Suppressor macrophage treated with lipopolysaccharide for 4 hours (primary cell): ENCODE results near the gene CD300LF.

Experiments used
- DNase-seq: peaks from one replicate; pipeline ENCODE4 v3.0.0-alpha.2; 2020

CD300LF gene

GRCh38 chr17:74729368-74729767 is 16.6 kb upstream of the CD300LF start:
- DNase-seq, result no peak

GRCh38 chr17:74728702-74729075 is 16.0 kb upstream of the CD300LF start:
- DNase-seq, result no peak

GRCh38 chr17:74728033-74728701 is 15.4 kb upstream of the CD300LF start:
- no peak for DNase-seq

GRCh38 chr17:74725111-74725510 is 12.4 kb upstream of the CD300LF start:
- DNase-seq, result no peak

GRCh38 chr17:74723891-74724290 is 11.2 kb upstream of the CD300LF start:
- DNase-seq, result no peak

GRCh38 chr17:74722782-74723181 is 10.1 kb upstream of the CD300LF start:
- no peak for DNase-seq

GRCh38 chr17:74720506-74720905 is 7.8 kb upstream of the CD300LF start:
- no peak for DNase-seq

GRCh38 chr17:74715144-74715543 is 2.4 kb upstream of the CD300LF start:
- no peak for DNase-seq

- DNase-seq, result peak; percentile 72
Measured at GRCh38 chr17:74713171-74713755, 540 bp upstream of the CD300LF start.

- no peak for DNase-seq
Measured at GRCh38 chr17:74712301-74712700, 422 bp downstream of the CD300LF start.

GRCh38 chr17:74711058-74711824 is 1.5 kb downstream of the CD300LF start:
- DNase-seq, result peak; percentile 16

GRCh38 chr17:74704544-74704943 is 8.2 kb downstream of the CD300LF start:
- no peak for DNase-seq

GRCh38 chr17:74703311-74703710 is 9.4 kb downstream of the CD300LF start:
- peak; percentile 86 for DNase-seq

- peak; percentile 94 for DNase-seq
Measured at GRCh38 chr17:74702116-74702871, 10.4 kb downstream of the CD300LF start.

GRCh38 chr17:74699236-74699635 is 13.5 kb downstream of the CD300LF start:
- DNase-seq, result no peak

- no peak for DNase-seq
Measured at GRCh38 chr17:74698069-74698468, 14.7 kb downstream of the CD300LF start.

GRCh38 chr17:74697515-74697914 is 15.2 kb downstream of the CD300LF start:
- DNase-seq, result peak; percentile 87

- no peak for DNase-seq
Measured at GRCh38 chr17:74695629-74696028, 17.1 kb downstream of the CD300LF start.

GRCh38 chr17:74694081-74694480 is 18.6 kb downstream of the CD300LF start:
- DNase-seq, result no peak

- DNase-seq, result no peak
Measured at GRCh38 chr17:74691151-74691550, 21.6 kb downstream of the CD300LF start.

- DNase-seq, result peak; percentile 94
Measured at GRCh38 chr17:74690409-74690825, 22.3 kb downstream of the CD300LF start.

- peak; percentile 55 for DNase-seq
Measured at GRCh38 chr17:74687886-74688285, 24.8 kb downstream of the CD300LF start.

- DNase-seq, result peak; percentile 77
Measured at GRCh38 chr17:74686761-74687160, 26.0 kb downstream of the CD300LF start.
